NOMO-1 treated with DMSO at 0.1 percent for 48 hours (cell line): ENCODE data around the gene RABL6.
"Not testable (repeated sequence)": the region's sequence is repeated elsewhere in the genome, so short reads cannot be mapped to it uniquely, and the experiment has no call there.

Source experiments
- DNase-seq: peaks from one replicate; lab custom pipeline; 2025; ENCODE audit not compliant: unreplicated experiment; lab: John Stamatoyannopoulos, UW

Gene RABL6

GRCh38 chr9:136876476-136876875, 68.7 kb downstream of the RABL6 start:
- DNase-seq, result no peak

- DNase-seq, result no peak
These were observed 72.9 kb downstream of the RABL6 start for GRCh38 chr9:136880651-136881050.

DNA sequence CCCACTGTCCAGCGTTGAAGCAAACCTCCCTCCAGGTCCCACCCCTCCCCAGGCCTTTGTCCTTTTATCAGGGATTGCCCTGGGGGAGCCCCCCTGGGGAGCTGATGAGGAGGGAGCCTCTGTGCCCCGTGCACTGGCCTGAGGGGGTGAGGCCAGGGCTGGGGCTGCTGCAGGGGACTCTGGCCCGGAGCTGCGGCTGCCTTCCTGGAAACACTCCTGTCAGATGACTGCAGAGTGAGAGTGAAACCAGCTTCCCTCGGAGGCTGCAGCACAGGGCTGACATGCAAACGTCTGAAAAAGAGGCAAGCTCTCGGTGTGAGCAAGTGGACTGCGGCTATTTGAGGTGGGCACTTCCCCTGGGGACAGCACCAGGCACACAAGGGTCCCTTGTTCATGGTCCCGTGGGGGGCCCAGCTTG, 74.0 kb downstream of the RABL6 start:
- DNase-seq, result no peak

DNA sequence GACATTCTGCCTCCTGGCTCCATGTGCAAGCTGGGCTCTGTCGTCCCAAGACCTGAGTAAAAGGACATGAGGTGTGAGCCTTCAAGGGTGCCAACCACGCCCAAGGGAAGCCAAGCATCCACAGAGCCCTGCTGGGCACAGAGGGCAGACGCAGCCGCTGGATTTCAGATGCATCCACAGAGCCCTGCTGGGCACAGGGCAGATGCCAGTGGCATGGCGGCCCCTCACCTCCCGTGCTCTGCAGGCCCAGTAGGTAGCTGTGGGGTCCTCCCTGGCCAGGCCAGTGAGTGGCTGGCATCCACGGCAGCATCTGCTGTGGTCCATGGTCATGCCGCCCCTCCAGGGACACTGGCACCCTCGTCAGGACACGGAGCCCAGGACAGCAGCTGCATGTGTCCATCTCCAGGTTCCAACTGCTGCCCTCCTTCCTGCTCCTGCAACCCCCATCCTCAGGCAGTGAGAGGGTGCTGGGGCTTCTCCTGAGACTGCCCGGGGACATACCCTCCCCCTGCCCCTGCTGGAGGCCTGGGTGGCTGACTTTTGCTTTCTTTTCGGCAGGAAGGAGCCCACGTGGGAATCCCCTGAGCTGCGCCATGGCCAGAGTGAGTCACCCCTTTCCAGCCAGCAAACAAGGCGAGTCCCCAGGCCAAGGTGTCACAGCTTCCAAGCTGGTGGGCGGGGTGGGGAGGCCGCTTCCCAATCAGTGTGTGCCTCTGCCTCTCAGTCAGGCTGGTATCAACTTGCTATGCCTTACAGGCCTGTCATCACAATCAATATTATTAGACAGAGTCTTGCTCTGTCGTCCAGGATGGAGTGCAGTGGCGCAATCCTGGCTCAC, 74.6 kb downstream of the RABL6 start:
- peak; percentile 36 for DNase-seq

DNA sequence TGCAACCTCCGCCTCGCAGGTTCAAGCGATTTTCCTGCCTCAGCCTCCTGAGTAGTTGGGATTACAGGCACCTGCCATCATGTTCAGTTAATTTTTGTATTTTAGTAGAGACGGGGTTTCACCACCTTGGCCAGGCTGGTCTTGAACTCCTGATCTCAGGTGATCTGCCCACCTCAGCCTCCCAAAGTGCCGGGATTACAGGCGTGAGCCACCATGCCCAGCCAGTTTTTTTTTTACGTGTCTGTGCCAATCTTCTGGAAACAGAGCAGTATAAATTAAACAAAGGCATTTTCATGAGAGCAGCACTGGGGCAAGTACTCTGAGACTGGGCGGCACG, 75.2 kb downstream of the RABL6 start:
- not testable (repeated sequence) for DNase-seq

DNA sequence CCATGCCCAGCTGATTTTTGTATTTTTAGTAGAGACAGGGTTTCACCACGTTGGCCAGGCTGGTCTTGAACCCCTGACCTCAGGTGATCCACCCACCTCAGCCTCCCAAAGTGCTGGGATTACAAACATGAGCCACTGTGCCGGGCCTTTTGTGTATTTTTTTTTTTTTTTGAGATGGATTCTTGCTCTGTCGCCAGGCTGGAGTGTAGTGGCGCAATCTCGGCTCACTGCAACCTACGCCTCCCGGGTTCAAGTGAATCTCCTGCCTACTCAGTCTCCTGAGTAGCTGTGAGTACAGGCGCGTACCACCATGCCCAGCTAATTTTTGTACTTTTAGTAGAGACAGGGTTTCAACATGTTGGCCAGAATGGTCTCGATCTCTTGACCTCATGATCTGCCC, 75.9 kb downstream of the RABL6 start:
- not testable (repeated sequence) for DNase-seq

GRCh38 chr9:136885950-136886578, 78.3 kb downstream of the RABL6 start, which contains the start of gene TRAF2:
Gene TRAF2, plus strand, starts transcription at chr9:136886516. Its CDS starts 12,225 bp downstream, at chr9:136898741.
- peak; percentile 99 for DNase-seq

DNA sequence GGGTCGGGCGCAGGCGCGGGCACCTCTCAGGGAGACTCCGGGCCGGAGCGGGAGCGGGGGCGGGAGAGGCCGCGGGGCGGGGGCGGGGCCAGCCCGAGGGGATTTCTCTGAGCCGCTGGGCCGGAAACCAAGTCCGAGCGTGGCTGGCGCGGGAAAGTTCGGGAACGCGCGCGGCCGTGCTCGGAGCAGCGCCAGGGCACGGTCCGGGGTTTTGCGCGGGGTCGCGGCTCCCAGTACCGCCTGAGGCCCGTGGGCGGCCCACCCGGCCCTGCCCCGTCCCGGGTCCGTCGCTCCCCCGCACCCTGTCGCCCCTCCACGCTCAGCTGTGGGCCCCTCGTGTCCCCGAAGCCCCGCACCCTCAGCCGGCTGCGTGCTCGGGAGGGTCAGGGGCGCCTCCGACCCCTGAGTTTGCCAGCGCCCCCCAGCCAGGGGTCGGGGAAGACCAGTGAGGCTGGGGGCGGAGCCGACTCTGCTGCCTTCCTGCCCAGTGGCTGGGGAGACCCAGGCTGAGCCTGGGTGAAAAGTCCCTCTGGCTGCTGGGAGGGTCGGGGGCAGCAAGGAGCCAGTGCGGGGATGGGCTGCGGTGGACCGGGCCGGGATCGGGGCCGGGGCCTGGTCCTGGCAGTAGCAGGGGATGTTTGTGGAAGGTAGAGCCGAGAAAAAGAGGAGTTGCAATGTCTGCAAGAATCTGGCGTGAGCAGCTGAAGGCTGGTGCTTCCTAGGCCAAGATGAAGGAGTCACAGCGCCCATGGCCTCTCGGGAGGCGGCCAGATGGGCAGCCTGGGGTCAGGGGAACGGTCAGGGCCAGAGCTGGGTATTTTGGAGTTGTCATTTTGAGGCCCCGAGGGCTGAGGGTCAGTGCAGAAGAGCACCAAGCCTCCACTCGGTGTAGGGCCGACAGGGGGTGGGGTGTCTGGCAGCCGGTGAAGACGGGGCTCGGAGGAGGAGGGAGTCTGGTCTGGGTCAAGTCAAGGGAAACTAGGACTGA, 79.2 kb downstream of the RABL6 start:
- peak; percentile 48 for DNase-seq

GRCh38 chr9:136888454-136888853, 80.7 kb downstream of the RABL6 start:
- no peak for DNase-seq

- DNase-seq, result no peak
These were observed 82.1 kb downstream of the RABL6 start for GRCh38 chr9:136889858-136890257.

GRCh38 chr9:136890661-136891060, 82.9 kb downstream of the RABL6 start:
- DNase-seq, result no peak
